HG03571 (cell line): Measurements from ENCODE around the gene BMP2K.
A peak's percentile ranks its signal among the peaks of the same experiment; 100 is the strongest.
"Not testable (repeated sequence)": the region's sequence is repeated elsewhere in the genome, so short reads cannot be mapped to it uniquely, and the experiment has no call there.

Experiments used
- ATAC-seq: cut with Tn5 transposase; IDR thresholded peaks from one replicate; pipeline ENCODE4 v1.9.1; 2021; ENCODE audit not compliant: unreplicated experiment

Gene BMP2K

DNA sequence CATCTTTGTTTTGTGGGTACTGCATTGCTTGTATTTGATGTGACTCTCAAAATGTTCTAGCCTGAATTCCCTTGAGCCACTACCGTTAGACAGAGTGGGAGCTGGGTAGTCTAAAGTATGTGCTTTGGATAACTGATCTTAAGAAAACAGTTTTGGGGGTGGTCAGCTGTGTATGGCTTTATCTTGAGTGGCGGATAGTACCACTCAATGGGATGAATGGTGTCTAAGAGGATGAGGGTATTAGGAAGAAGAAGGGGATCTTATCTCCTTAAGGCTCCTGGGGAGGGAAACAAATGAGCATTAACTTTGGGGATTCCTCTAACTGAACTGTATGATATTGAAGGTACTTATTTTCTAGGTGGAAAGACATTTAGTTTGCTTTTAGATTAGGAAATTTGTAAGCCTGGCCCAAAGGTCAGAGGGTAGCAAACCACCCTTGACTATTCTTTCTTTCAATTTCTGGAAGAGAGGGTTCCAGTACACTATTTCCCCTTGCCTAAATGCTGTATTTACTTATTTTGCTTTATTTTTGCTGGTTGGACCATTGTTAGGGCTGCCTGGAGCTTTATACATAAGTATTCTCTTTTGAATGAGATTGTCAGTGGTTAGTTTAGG, 11.3 kb downstream of the BMP2K start:
- ATAC-seq, result no peak

DNA sequence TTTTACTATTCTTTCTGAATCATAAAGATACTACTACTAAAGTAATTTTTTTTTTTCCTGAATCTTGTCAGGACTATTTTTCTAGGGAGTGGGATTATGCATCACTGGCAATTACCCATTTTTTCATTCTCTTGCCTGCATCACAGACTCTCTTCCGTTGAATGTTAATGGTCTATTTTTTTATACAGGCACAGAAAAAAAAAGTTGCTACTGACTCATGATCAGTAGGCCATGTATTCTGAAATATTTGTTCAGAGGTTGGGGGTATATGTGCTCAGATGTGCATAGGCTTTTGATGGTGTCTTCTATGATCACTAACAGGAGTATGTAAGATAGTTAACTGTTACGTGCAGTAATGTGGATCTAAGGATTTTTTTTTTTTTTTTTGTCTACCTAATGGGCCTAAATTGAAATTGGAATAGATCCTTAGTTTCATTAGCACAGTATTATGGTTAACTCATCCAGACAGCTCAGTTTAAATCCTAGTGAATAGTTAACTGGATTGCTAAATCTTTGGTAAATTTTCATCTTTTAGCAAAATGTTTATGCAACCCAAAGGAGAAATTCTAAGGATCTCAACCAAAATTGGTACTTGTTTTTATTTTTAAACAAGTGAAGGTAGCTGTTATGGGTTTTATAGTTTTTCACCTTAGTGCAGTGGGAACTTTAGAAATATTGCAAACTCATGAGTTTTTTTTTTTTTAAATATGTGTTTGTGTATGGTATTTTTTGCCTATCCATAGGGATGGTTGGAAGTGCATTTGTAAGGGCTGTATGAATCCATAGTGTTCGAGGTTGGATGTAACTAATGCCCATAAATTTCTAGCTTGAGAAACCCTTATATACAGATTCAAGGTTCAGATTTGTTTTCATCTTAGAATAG, 12.1 kb downstream of the BMP2K start:
- ATAC-seq, result no peak

DNA sequence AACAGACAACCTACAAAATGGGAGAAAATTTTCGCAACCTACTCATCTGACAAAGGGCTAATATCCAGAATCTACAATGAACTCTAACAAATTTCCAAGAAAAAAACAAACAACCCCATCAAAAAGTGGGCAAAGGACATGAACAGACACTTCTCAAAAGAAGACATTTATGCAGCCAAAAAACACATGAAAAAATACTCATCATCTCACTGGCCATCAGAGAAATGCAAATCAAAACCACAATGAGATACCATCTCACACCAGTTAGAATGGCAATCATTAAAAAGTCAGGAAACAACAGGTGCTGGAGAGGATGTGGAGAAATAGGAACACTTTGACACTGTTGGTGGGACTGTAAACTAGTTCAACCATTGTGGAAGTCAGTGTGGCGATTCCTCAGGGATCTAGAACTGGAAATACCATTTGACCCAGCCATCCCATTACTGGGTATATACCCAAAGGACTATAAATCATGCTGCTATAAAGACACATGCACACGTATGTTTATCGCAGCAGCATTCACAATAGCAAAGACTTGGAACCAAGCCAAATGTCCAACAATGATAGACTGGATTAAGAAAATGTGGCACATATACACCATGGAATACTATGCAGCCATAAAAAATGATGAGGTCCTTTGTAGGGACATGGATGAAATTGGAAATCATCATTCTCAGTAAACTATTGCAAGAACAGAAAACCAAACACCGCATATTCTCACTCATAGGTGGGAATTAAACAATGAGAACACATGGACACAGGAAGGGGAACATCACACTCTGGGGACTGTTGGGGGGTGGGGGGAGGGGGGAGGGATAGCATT, 19.7 kb downstream of the BMP2K start:
- not testable (repeated sequence) for ATAC-seq

DNA sequence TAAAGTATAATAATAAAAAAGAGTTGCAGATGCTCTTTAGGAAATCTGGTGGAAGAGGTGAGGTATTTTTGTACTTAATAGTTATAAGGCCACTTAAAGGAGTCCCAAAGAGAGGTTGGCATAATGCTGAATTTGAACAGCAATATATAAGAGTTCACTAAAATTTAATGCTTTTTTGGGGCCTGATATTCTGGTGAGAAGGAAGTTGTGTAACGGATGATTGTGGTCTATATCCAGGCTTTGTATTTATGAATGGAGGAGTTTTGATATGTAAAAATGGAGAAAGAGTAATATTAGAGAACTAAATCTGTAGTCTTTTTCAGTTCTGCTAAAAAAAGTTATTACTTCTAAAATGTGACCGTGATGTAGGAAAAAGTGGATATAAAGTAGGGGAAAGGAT, 20.4 kb downstream of the BMP2K start:
- ATAC-seq, result no peak

DNA sequence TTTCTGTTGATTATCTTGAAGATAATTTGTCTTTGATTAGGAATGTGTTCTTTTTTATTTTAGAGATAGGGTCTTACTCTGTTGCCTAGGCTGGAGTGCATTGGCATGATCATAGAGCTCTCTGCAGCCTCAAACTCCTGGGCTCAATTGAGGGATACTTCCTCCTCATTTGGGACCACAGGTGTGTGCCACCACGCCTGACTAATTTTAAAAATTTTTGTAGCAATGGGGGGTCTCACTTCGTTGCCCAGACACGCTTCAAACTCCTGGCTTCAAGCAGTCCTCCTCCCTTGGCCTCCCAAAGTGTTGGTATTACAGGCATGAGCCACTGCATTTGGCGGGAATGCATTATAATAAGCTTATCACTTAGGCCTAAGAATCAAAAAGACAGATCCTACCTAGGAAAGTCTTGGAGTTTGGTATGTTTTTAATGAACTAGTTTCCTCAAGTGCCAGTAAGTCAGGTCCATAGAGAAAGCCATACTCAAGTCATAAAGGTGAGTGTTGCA, 21.7 kb downstream of the BMP2K start:
- ATAC-seq, result no peak

DNA sequence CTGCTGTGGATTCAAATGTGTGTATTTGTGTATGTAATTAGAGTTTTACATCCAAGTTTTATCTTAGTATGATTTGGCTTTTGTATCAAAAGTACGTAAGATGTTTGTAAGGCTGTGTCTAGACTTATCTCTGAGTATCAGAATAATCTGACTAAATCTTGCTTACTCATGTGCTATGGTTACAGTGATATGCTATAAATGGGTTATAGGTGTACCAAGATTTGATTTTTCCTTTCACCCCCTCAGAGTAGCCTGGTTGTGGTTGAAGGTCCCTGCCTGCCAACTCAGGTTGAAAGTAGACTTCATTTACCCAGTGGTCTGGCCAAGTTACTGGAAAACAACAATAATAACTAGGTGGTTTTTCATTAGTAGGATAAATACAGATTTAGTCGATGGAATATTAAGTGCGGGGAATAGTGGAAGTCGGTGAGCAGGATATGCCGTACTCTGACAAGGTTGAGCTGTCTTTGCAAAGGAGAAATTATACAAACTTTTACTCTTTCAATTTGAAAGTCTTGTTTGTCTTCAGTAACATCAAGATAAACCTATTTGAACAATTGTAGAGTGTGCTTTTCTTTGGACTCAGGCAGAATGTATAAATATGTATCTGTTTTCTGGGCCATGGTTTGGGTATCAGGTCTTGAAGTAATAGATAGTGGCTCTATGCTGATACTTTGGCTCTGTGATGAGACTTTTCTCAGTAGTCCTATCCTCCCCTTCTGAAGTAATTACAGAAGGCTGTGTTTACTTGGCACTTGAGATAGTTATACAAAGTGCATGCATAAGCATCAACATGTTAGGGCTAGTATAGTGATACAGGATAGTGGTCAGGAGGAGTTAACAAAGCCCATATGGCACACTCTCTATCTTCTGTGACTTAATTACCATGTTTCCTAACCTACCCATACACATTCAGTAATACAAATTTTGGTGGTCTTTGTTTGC, 23.7 kb downstream of the BMP2K start:
- no peak for ATAC-seq

DNA sequence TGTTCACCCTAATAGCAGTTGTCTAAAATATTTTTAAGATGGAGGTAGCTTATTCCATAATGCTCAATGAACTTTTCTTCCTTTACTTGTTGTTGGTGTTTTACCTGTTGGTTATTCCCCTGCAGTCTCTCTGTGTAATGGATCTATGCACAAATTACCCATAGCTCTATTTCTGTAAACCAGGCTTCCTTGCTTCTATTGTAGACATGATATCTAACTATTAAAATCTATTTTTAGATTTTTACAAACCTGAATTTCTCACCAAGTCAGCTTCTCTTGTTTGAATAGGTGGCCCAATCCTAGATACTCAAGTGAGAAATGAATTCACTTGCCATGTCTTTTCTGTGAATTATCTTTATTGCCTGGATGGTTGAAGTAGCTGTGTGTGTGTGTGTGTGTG, 24.8 kb downstream of the BMP2K start:
- no peak for ATAC-seq

DNA sequence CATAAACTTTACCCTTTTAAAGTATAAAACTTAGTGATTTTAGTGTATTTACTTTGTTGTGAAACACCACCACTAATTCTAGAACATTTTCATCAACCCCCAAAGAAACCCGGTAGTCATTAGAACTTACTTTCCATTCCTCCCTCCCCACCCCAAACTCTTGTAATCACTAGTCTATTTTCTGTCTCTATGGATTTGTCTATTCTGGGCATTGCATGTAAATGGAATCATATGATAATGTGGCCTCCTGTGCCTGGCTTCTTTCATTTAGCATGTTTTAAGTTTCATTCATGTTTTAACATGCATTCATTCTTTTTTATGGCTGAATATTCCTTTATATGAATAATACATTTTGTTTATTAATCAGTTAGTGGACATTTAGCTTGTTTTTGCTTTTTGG, 27.8 kb downstream of the BMP2K start:
- no peak for ATAC-seq

DNA sequence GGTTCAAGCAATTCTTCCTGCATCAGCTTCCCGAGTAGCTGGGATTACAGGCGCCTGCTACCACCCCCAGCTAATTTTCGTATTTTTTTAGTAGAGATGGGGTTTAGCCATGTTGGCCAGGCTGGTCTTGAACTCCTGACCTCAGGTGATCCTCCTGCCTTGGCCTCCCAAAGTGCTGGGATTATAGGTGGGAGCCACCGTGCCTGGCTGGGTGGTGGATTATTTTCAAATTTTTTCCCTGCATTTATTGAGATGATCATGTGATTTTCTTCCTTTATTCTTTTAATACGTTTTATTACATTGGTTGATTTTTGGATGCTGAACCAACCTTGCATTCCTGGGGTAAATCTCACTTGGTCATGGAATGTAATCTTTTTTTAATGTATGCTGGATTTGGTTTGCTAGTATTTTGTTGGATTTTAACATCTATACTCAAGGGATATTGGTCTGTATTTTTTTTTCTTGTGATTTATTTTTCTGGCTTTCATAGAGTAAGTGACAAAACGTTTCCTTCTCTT, 30.9 kb downstream of the BMP2K start:
- ATAC-seq, result no peak

DNA sequence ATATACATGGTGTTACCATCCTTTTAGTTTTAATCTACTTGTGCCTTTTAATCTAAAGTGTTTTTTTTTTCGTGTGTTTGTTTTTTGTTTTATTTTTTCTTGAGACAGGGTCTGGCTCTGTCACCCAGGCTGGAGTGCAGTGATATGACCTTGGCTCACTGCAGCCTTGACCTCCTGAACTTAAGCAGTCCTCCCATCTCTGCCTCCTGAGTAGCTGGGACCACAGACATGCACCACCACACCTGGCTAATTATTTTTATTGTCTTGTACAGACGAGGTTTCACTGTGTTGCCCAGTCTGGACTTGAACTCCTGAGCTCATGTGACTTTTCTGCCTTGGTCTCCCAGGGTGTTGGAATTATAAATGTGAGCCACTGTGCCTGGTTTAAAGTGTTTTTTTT, 33.1 kb downstream of the BMP2K start:
- no peak for ATAC-seq

DNA sequence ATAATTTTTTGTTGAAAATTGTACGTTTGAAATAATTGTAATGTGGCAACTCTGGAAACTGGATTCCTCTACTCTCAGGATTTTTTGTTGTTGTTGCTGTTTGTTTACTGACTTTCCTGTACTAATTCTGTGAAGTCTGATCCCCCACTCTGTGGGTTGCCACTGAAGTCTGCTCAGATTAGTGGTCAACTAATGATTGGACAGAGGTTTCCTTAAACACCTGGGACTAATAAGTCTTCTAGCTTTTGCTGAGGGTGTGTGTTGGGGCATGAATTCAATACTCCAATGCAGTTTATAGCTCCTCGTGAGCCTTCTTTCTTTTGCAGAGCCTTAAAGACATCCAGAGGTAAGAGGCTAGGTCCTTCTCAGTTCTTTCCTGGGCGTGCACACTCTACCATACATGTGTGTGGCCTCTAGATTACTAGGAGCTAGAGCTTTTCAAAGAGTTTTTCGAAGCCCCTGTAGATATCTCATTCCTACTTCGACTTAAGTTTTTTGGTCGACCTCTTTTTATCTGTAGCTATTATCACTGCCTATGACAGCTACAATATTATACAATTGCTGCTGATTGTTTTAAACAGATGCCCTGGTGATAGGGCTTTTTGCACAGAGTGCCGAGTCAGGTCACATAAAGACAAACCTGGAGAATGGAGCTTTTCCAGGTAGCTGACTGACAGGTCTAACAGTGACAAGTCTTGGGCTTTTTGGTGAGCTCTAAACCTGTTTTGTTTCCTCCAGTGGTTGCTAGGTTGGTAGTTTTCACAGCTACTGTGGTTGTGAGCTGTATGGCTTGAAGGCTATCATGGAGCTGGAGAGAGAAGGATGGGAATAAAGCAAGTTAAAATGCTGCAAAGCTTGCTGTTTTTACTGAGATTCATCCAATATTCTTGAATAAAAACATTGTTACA, 34.0 kb downstream of the BMP2K start:
- no peak for ATAC-seq

DNA sequence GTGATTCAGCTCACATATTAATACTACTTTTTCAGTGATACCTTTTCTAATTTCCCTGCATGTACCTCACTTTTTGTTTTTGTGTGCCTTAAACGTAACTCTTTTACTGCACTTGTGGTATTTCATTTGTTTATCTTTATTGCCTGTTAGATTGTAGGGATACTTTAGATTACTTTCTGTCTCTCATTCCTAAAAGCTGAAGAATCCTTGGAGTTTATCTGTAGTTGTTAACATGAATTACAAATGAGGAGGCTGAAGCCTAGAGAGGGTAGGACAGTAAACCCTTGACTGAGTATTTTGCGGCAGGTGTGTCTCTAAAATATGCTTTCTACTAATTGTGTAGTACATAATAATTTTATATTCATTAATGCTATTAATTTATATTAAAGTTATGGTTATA, 34.9 kb downstream of the BMP2K start:
- ATAC-seq, result no peak

DNA sequence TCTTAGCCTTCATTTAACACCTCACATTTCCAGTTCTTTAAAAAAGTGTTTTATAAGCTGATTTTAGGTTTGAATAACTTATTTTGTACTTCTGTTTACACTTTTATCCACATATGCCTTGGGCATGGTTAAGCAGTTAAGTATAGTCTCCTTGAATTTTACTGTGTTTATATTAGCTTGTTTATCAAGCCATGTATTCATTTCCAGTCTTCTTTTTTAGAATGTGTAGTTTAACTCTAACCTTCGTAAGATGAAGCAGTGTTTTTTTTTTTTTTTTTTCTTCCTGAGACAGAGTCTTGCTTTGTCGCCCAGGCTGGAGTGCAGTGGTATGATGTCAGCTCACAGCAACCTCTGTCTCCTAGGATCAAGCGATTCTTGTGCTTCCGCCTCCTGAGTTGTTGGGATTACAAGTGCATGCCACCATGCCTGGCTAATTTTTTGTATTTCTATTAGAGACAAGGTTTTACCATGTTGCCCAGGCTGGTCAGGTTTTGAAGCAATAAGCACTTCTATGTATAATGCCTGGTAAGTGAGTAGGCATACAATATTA, 42.5 kb downstream of the BMP2K start:
- no peak for ATAC-seq

DNA sequence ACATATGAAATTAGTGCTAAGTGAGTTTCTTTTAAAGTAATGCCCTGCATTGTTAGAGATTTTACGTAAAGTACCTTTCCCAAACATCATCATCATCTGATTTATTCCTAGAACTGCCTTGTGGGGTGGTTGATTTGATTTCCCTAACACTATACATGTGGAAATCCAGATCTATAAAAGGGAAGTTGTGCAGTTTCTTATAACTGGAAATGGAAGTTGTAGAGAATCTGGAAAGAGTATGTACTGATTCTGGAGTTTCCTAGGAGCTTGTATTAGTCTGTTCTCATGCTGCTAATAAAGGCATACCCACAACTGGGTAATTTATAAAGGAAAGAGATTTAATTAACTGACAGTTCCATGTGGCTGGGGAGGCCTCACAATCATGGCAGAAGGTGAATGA, 47.9 kb downstream of the BMP2K start:
- no peak for ATAC-seq

DNA sequence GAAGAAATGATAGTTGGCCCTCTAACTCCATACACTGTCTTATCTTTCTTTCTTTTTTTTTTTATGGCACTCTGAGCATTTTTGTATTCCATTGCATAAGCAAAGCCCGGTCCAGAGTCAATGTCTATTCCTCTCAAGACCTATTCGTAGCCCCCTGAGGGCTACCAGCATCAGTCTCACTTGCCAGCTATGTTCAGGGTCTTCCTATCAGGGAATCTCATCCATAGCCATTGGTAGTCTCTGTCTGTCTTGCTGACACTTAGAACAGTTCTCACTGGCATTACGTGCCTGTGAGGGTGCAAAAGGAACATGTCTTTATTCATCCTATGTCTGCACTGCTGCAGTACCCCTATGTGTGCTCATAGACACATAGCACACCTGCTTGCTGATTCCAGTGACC, 51.0 kb downstream of the BMP2K start:
- no peak for ATAC-seq

DNA sequence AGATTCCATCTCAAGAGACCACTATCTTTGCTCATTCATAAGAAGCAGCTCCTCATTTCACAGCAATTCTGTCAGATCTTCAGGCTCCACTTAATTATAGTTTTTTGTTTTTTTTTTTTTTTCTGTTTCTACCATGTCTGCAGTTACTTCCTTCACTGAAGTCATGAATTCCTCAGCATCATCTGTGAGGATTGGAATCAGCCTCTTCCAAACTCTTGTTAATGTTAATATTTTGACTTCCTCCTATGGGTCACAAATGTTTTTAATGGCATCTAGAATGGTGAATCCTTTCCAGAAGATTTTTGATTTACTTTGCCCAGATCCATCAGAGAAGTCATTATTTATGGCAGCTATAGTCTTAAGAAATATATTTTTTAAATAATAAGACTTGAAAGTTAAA, 53.1 kb downstream of the BMP2K start:
- no peak for ATAC-seq

DNA sequence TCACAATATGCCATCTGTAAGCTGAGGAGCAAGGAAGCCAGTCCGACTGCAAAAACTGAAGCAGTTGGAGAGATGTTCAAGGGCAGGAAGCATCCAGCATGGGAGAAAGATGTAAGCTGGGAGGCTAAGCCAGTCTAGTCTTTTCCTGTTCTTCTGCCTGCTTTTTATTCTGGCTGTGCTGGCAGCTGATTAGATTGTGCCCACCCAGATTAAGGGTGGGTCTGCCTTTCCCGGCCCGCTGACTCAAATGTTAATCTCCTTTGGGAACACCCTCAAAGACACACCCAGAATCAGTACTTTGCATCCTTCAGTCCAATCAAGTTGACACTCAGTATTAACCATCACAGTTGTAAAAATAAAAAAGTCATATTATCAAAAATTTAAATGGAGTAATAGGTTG, 63.5 kb downstream of the BMP2K start:
- ATAC-seq, result not testable (repeated sequence)

DNA sequence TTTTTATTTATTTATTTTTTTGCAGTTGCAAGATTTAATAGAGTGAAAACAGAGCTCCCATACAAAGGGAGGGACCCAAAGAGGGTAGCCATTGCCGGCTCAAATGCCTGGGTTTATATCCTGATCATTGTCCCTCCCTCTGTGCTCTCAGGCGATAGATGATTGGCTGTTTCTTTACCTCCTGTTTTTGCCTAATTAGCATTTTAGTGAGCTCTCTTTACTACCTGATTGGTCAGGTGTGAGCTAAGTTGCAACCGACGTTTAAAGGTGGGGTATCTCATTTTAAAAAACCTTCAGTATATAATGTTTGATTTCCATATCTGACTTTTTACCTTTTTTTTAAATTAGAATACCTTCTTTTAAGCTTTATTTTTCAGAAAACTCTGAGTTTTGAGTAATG, 64.1 kb downstream of the BMP2K start:
- not testable (repeated sequence) for ATAC-seq

DNA sequence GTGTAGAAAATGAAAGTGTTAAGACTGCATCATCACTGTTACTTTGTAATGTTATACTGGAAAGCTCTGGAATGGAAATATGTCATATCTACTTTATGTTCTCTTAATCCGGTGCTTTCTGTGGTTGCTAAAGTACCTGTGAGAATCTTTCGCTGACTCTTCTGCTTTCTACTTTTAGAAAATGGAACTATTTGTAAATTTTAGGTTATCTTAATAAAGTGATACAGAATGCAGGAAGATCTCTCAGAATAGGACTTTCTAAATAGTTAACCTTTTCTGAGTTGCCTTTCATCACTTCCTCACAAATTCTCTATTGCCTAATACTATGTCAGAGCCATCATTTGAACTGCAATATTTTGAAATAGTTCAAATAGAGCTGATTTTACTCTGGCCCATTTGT, 69.3 kb downstream of the BMP2K start:
- ATAC-seq, result peak; percentile 84
